ENCODE data around the gene PSMG2. TPM values are rescaled to one million over a fixed set of nuclear protein-coding genes. Genes with fewer than 3 reads are reported as not detected.

The PSMG2 gene
- total and polyA plus RNA-seq, 10 of the 15 experiments (the other 5 are each of a cell fraction or from before 2014, with no cell fraction given) = 88.5 to 268 (median 116) TPM

DNA sequence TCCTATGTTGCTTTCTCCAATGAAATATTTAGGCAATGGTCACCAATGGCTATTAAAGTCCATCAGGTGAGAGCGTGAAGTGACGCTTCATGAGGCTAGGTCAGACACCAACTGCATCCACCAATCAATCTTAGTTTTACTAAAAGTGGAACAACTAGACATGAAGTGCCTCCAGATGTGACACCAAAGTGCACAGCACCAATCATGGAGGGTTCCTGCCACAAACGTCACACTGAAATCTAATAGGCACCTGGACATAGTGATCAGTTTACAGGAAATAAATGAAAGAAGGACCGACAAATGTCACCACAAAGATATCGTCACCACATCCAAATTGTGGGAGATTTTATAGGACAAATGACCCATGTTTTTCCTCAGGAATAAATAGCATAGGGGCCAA is 70.5 kb downstream of the PSMG2 start (continued):
- TF ChIP-seq, protein P1, sequence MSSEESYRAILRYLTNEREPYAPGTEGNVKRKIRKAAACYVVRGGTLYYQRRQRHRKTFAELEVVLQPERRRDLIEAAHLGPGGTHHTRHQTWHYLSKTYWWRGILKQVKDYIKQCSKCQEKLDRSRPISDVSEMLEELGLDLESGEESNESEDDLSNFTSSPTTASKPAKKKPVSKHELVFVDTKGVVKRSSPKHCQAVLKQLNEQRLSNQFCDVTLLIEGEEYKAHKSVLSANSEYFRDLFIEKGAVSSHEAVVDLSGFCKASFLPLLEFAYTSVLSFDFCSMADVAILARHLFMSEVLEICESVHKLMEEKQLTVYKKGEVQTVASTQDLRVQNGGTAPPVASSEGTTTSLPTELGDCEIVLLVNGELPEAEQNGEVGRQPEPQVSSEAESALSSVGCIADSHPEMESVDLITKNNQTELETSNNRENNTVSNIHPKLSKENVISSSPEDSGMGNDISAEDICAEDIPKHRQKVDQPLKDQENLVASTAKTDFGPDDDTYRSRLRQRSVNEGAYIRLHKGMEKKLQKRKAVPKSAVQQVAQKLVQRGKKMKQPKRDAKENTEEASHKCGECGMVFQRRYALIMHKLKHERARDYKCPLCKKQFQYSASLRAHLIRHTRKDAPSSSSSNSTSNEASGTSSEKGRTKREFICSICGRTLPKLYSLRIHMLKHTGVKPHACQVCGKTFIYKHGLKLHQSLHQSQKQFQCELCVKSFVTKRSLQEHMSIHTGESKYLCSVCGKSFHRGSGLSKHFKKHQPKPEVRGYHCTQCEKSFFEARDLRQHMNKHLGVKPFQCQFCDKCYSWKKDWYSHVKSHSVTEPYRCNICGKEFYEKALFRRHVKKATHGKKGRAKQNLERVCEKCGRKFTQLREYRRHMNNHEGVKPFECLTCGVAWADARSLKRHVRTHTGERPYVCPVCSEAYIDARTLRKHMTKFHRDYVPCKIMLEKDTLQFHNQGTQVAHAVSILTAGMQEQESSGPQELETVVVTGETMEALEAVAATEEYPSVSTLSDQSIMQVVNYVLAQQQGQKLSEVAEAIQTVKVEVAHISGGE (CRISPR knock-in tag; IDR thresholded peaks at IDR 0.05) = no peak
- TF ChIP-seq, protein P2, sequence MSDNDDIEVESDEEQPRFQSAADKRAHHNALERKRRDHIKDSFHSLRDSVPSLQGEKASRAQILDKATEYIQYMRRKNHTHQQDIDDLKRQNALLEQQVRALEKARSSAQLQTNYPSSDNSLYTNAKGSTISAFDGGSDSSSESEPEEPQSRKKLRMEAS (IDR thresholded peaks at IDR 0.05; ENCODE audit: low read depth, low read length) = no peak
- TF ChIP-seq RB1 (IDR thresholded peaks at IDR 0.05; ENCODE audit: borderline replicate concordance) (no peak), KDM1A (IDR thresholded peaks at IDR 0.05; ENCODE audit: borderline replicate concordance) (no peak), HCFC1 (IDR thresholded peaks at IDR 0.05; ENCODE audit: low read length) (no peak), FOS (IDR thresholded peaks at IDR 0.05; ENCODE audit: borderline replicate concordance, extremely low read depth, insufficient read length) (no peak)

DNA sequence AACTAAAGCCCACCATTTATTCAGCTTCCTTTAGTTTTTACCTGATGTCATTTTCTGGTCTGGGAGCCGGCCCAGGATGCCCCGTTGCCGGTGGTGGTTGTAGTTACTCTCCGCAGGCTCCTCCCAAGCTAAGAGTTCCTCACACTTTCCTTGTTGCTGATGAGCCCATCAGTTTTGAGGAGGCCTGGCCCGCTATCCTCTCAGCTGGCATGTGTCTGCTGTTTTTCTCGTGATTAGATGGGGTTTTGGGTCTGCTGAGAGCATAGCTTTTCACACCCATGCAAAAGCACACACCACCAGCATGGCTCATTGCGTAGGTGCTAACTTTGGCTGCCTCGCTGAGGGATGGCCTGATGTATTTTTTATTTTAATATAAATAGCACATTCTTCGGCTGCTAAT is 72.1 kb downstream of the PSMG2 start:
- Histone ChIP-seq H3K4me2 (ENCODE audit: control insufficient read depth, insufficient read depth) (no peak overlapping the region), H3K9me3 (replicated peaks; ENCODE audit: control insufficient read depth, insufficient read depth, low read length) (no peaks in the 10 kb centered on the region), H3K79me2 (ENCODE audit: control insufficient read depth, insufficient read depth, low read length) (no peaks in the 10 kb centered on the region), H3K4me3 (no peak overlapping the region), H3K9ac (ENCODE audit: control insufficient read depth, insufficient read depth, low read length) (no peak overlapping the region), H3K27ac (ENCODE audit: control insufficient read depth, insufficient read depth) (no peak overlapping the region), H3K27me3 (replicated peaks in 1 of 2; ENCODE audit: control insufficient read depth in 2 of 2, insufficient read depth in 2 of 2, low read length in 1 of 2) (no peaks in the 10 kb centered on the region; a peak in 1 of 4 replicates), H3K4me1 (ENCODE audit: control insufficient read depth, insufficient read depth, low read length) (no peaks in the 10 kb centered on the region), H3K36me3 (ENCODE audit: control insufficient read depth in 2 of 2, insufficient read depth in 2 of 2, low read length in 1 of 2) (no peaks in the 10 kb centered on the region), H2AFZ (ENCODE audit: control insufficient read depth, low read depth, low read length) (no peak overlapping the region), H4K20me1 (ENCODE audit: control insufficient read depth, insufficient read depth) (no peaks in the 10 kb centered on the region)
- DNase-seq (ENCODE audit: low read depth, low spot score) = no peak
- RAD21 ChIA-PET (ENCODE audit: unreplicated experiment) = no interaction called here
- no peak for TF ChIP-seq MEF2B (IDR thresholded peaks at IDR 0.05; ENCODE audit: partially characterized antibody, poor library complexity, severe bottlenecking)
- TF ChIP-seq, protein P3, sequence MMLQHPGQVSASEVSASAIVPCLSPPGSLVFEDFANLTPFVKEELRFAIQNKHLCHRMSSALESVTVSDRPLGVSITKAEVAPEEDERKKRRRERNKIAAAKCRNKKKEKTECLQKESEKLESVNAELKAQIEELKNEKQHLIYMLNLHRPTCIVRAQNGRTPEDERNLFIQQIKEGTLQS (IDR thresholded peaks at IDR 0.05; ENCODE audit: borderline replicate concordance, extremely low read depth, low read depth, low read length) = no peak
- in situ Hi-C loops (cut with MboI) (no loop called here), intact Hi-C loops (cut with micrococcal nuclease; ENCODE audit: unreplicated experiment) (no loop called here)
- no peak for ATAC-seq
- WGBS (ENCODE audit: insufficient coverage, insufficient replicate concordance, low lambda C conversion rate, missing lambda C conversion rate) = 63% methylated on average over 9 of the region's 9 CpGs
- no TSS peak for BruUV-seq (replicated peaks)
- SMC1A ChIA-PET (ENCODE audit: uncharacterized antibody, unreplicated experiment) = interaction anchor here (1.2 kb wide), 1 partner anchor 12 kb away, joined by 3 read pairs; no protein-coding TSS in a partner anchor
- FAIRE-seq = no peak
- CTCF ChIA-PET = no interaction called here
- POLR2A ChIA-PET = interaction anchor here (0.8 kb wide), 1 partner anchor 8 kb away, joined by 3 read pairs; no protein-coding TSS in a partner anchor

Small RNA genes within 50 kb of the gene (small RNA-seq; reads per million reads assigned to genes)
- gene RF00019 = not detected

Other genes starting within 250 kb of the PSMG2 start
- 9.2 TPM in 2 replicates for gene SPIRE1, start 44.9 kb upstream of the PSMG2 start, total RNA-seq (2014; rRNA removed)
- 7.6 and 8.6 TPM in 2 replicates for gene SPIRE1, start 44.9 kb upstream of the PSMG2 start, total RNA-seq (2014; rRNA removed; fragmentation: Illumina TruSeq; extraction: Trizol)
- gene SPIRE1, start 44.9 kb upstream of the PSMG2 start, total RNA-seq (2021) = 6.9 and 8.4 TPM in 2 replicates
- gene SPIRE1, start 44.9 kb upstream of the PSMG2 start, polyA plus RNA-seq (2011; rRNA removed) = 0.18 and 0.19 TPM in 2 replicates
- 7.3 and 7.6 TPM in 2 replicates for gene SPIRE1, start 44.9 kb upstream of the PSMG2 start, polyA plus RNA-seq (2014; fragmentation: Illumina TruSeq; extraction: Trizol)
- 1 to 10 TPM; 1.9 to 2.6 TPM for gene SPIRE1, start 44.9 kb upstream of the PSMG2 start, polyA plus RNA-seq (2014; fragmentation: Nextera tagmentation; extraction: Ambion mirVana)
- 4.4 and 5.3 TPM in 2 replicates for gene SPIRE1, start 44.9 kb upstream of the PSMG2 start, polyA plus RNA-seq (2014; rRNA removed)
- gene SPIRE1, start 44.9 kb upstream of the PSMG2 start, polyA plus RNA-seq (2016; fragmentation: Nextera tagmentation; extraction: Ambion mirVana) = 1 to 10 TPM; 1.4 to 3.3 TPM
- 13.9 and 14.1 TPM in 2 replicates for gene CEP76, start 319 bp upstream of the PSMG2 start, total RNA-seq (2014; rRNA removed)
- gene CEP76, start 319 bp upstream of the PSMG2 start, total RNA-seq (2014; rRNA removed; fragmentation: Illumina TruSeq; extraction: Trizol) = 13.2 and 13.7 TPM in 2 replicates
- 10.1 and 11.9 TPM in 2 replicates for gene CEP76, start 319 bp upstream of the PSMG2 start, total RNA-seq (2021)
- 13.7 and 21.5 TPM in 2 replicates for gene CEP76, start 319 bp upstream of the PSMG2 start, polyA plus RNA-seq (2011; rRNA removed)
- 10.7 and 13.5 TPM in 2 replicates for gene CEP76, start 319 bp upstream of the PSMG2 start, polyA plus RNA-seq (2014; fragmentation: Illumina TruSeq; extraction: Trizol)
- gene CEP76, start 319 bp upstream of the PSMG2 start, polyA plus RNA-seq (2014; fragmentation: Nextera tagmentation; extraction: Ambion mirVana) = 1 to 10 TPM; 3.9 to 4.7 TPM
- gene CEP76, start 319 bp upstream of the PSMG2 start, polyA plus RNA-seq (2014; rRNA removed) = 13.8 and 14.7 TPM in 2 replicates
- 10 to 100 TPM; 12.8 to 14.9 TPM for gene CEP76, start 319 bp upstream of the PSMG2 start, polyA plus RNA-seq (2016; fragmentation: Nextera tagmentation; extraction: Ambion mirVana)
- 46.5 and 55.7 TPM in 2 replicates for gene PTPN2, start 181.2 kb downstream of the PSMG2 start, total RNA-seq (2014; rRNA removed)
- gene PTPN2, start 181.2 kb downstream of the PSMG2 start, total RNA-seq (2014; rRNA removed; fragmentation: Illumina TruSeq; extraction: Trizol) = 85.5 and 86.7 TPM in 2 replicates
- gene PTPN2, start 181.2 kb downstream of the PSMG2 start, total RNA-seq (2021) = 48.0 and 53.0 TPM in 2 replicates
- gene PTPN2, start 181.2 kb downstream of the PSMG2 start, polyA plus RNA-seq (2011; rRNA removed) = 83.0 and 114 TPM in 2 replicates
- gene PTPN2, start 181.2 kb downstream of the PSMG2 start, polyA plus RNA-seq (2014; fragmentation: Illumina TruSeq; extraction: Trizol) = 78.3 and 84.3 TPM in 2 replicates
- gene PTPN2, start 181.2 kb downstream of the PSMG2 start, polyA plus RNA-seq (2014; fragmentation: Nextera tagmentation; extraction: Ambion mirVana) = 10 to 100 TPM; 54.9 to 57.9 TPM
- 39.4 and 53.5 TPM in 2 replicates for gene PTPN2, start 181.2 kb downstream of the PSMG2 start, polyA plus RNA-seq (2014; rRNA removed)
- gene PTPN2, start 181.2 kb downstream of the PSMG2 start, polyA plus RNA-seq (2016; fragmentation: Nextera tagmentation; extraction: Ambion mirVana) = 10 to 100 TPM; 71.3 to 80.4 TPM
- gene SEH1L, start 245.0 kb downstream of the PSMG2 start, total RNA-seq (2014; rRNA removed) = 28.1 and 36.2 TPM in 2 replicates
- 39.7 and 43.1 TPM in 2 replicates for gene SEH1L, start 245.0 kb downstream of the PSMG2 start, total RNA-seq (2014; rRNA removed; fragmentation: Illumina TruSeq; extraction: Trizol)
- 66.5 and 70.2 TPM in 2 replicates for gene SEH1L, start 245.0 kb downstream of the PSMG2 start, total RNA-seq (2021)
- 109 and 120 TPM in 2 replicates for gene SEH1L, start 245.0 kb downstream of the PSMG2 start, polyA plus RNA-seq (2011; rRNA removed)
- 53.2 and 59.5 TPM in 2 replicates for gene SEH1L, start 245.0 kb downstream of the PSMG2 start, polyA plus RNA-seq (2014; fragmentation: Illumina TruSeq; extraction: Trizol)
- gene SEH1L, start 245.0 kb downstream of the PSMG2 start, polyA plus RNA-seq (2014; fragmentation: Nextera tagmentation; extraction: Ambion mirVana) = 10 to 100 TPM; 27.5 to 52.4 TPM
- gene SEH1L, start 245.0 kb downstream of the PSMG2 start, polyA plus RNA-seq (2014; rRNA removed) = 35.8 and 39.8 TPM in 2 replicates
- 10 to 100 TPM; 80.2 to 84.1 TPM for gene SEH1L, start 245.0 kb downstream of the PSMG2 start, polyA plus RNA-seq (2016; fragmentation: Nextera tagmentation; extraction: Ambion mirVana)